Endothelial cell of umbilical vein (primary cell): Measurements from ENCODE around the gene FAM20A. TPM values are rescaled to one million over a fixed set of nuclear protein-coding genes. Genes with fewer than 3 reads are reported as not detected.

Source experiments
- BruUV-seq: library from RNA; stranded (reverse); fragments of 400-500 nt; replicated peaks from 2 replicates; lab custom pipeline; 2021; lab: Mats Ljungman, UMichigan
- CTCF ChIA-PET: fragments of 300-600, 350-600 bp; sonication (Branson Sonifier 250); formaldehyde crosslinking; loops from one replicate; lab custom pipeline; 2021; ENCODE audit warnings: antibody characterized with exemption, inconsistent platforms; lab: Charles Lee
- POLR2A ChIA-PET: fragments of 300-600, 350-600 bp; sonication (Branson Sonifier 250); formaldehyde crosslinking; loops from one replicate; lab custom pipeline; 2021; ENCODE audit warnings: antibody characterized with exemption, inconsistent platforms; lab: Charles Lee
- DNase-seq: peaks from one replicate; pipeline ENCODE4 v3.0.0-alpha.2; 2011; ENCODE audit warnings: low read depth, low spot score
- FAIRE-seq: peaks from 2 replicates; lab custom pipeline; 2011; peaks lifted over from hg19 to GRCh38; lab: Jason Lieb, UNC
- H2AFZ ChIP-seq: 2 replicates; pipeline ENCODE4 v1.6.0; 2012; ENCODE audit warnings: low read depth, low read length, control low read depth, inconsistent platforms
- H3K27ac ChIP-seq: 2 replicates; pipeline ENCODE4 v1.5.1; 2011; ENCODE audit warnings: low read depth, mild to moderate bottlenecking, control low read depth, low read length, moderate library complexity; ENCODE audit not compliant: insufficient read depth
- H3K27me3 ChIP-seq, 2 experiments: 2 replicates each; pipeline versions ENCODE4 v1.6.0 to v1.6.1; 2011; ENCODE audit warnings: low read length in 2 of 2, mixed read lengths in 1 of 2; ENCODE audit not compliant: control insufficient read depth in 2 of 2, insufficient read depth in 2 of 2
- H3K36me3 ChIP-seq, 2 experiments: 2 replicates in 1 of 2; 3 replicates in 1 of 2; pipeline ENCODE4 v1.5.1; 2011; ENCODE audit warnings: low read length in 2 of 2, mild to moderate bottlenecking in 1 of 2, moderate library complexity in 1 of 2; ENCODE audit not compliant: control insufficient read depth in 2 of 2, insufficient read depth in 2 of 2; ENCODE audit errors: extremely low read depth in 1 of 2
- H3K4me1 ChIP-seq: 3 replicates; pipeline ENCODE4 v1.5.1; 2011; ENCODE audit warnings: mild to moderate bottlenecking, low read length; ENCODE audit not compliant: control insufficient read depth, insufficient read depth; ENCODE audit errors: extremely low read depth
- H3K4me2 ChIP-seq: 2 replicates; pipeline ENCODE4 v1.6.1; 2011; ENCODE audit warnings: low read length, control low read depth, mixed read lengths; ENCODE audit not compliant: insufficient read depth
- H3K4me3 ChIP-seq, 3 experiments: fragments of 200-600 bp in 1 of 3; sonication (generic), shearing (Covaris generic) in 1 of 3; replicated peaks in 1 of 3; 2 replicates each; pipeline ENCODE4 v1.5.1; 2011 to 2016; ENCODE audit warnings: control low read depth in 3 of 3, low read length in 3 of 3, mild to moderate bottlenecking in 2 of 3, inconsistent platforms in 1 of 3, low read depth in 1 of 3, moderate library complexity in 1 of 3; ENCODE audit not compliant: insufficient read depth in 1 of 3
- H3K79me2 ChIP-seq: 2 replicates; pipeline ENCODE4 v1.6.0; 2012; ENCODE audit warnings: low read length, inconsistent platforms; ENCODE audit not compliant: control insufficient read depth, insufficient read depth
- H3K9ac ChIP-seq: replicated peaks from 2 replicates; pipeline ENCODE3; 2011; ENCODE audit warnings: low read length, control low read depth; ENCODE audit not compliant: insufficient read depth; ENCODE audit errors: extremely low read depth
- H3K9me1 ChIP-seq: replicated peaks from 3 replicates; pipeline ENCODE4 v1.6.0; 2011; ENCODE audit warnings: mild to moderate bottlenecking, low read length; ENCODE audit not compliant: control insufficient read depth, insufficient read depth; ENCODE audit errors: extremely low read depth
- H3K9me3 ChIP-seq: replicated peaks from 2 replicates; pipeline ENCODE4 v1.5.1; 2012; ENCODE audit warnings: low read length, inconsistent platforms; ENCODE audit not compliant: control insufficient read depth, insufficient read depth
- H4K20me1 ChIP-seq: replicated peaks from 2 replicates; pipeline ENCODE3; 2011; ENCODE audit warnings: mild to moderate bottlenecking, low read length; ENCODE audit not compliant: control insufficient read depth, insufficient read depth; ENCODE audit errors: extremely low read depth
- CTCF ChIP-seq, 2 donors: IDR thresholded peaks; 1 replicate in 1 of 2; 2 replicates in 1 of 2; pipeline ENCODE4 v1.5.1; 2011; ENCODE audit warnings: low read length in 2 of 2, mild to moderate bottlenecking in 2 of 2, moderate library complexity in 2 of 2, control low read depth in 1 of 2, inconsistent platforms in 1 of 2, low read depth in 1 of 2; ENCODE audit not compliant: insufficient read depth in 1 of 2; ENCODE audit errors: extremely low read depth in 1 of 2
- EZH2 ChIP-seq: IDR thresholded peaks from 2 replicates; pipeline ENCODE4 v1.6.1; 2012; ENCODE audit warnings: borderline replicate concordance, low read depth, mild to moderate bottlenecking, moderate library complexity, low read length, inconsistent platforms; ENCODE audit not compliant: severe bottlenecking
- FOS ChIP-seq: IDR thresholded peaks from 2 replicates; pipeline ENCODE4 v1.6.1; 2011; ENCODE audit warnings: mild to moderate bottlenecking, low read length, moderate library complexity, borderline replicate concordance; ENCODE audit not compliant: insufficient read depth
- GATA2 ChIP-seq: IDR thresholded peaks from 2 replicates; pipeline ENCODE4 v1.7.0; 2011; ENCODE audit warnings: low read depth, mild to moderate bottlenecking, moderate library complexity, mixed read lengths, low read length; ENCODE audit not compliant: insufficient read length, insufficient read depth
- JUN ChIP-seq: IDR thresholded peaks from 2 replicates; pipeline ENCODE4 v1.6.1; 2011; ENCODE audit warnings: borderline replicate concordance, low read depth; ENCODE audit not compliant: insufficient read length, insufficient read depth
- MAX ChIP-seq: IDR thresholded peaks from 2 replicates; pipeline ENCODE4 v1.6.1; 2011; ENCODE audit not compliant: insufficient read depth, insufficient read length
- MYC ChIP-seq: IDR thresholded peaks from one replicate; pipeline ENCODE4 v1.6.1; 2011; ENCODE audit warnings: mild to moderate bottlenecking, low read depth, low read length
- POLR2AphosphoS5 ChIP-seq: IDR thresholded peaks from 2 replicates; pipeline ENCODE4 v1.6.1; 2012; ENCODE audit warnings: low read depth, mild to moderate bottlenecking, control low read depth, low read length, moderate library complexity; ENCODE audit not compliant: insufficient read depth
- dilution Hi-C: fragments of 300-500 bp; cut with MboI; formaldehyde crosslinking; loops from one replicate; pipeline ENCODE4 v1.15.0; 2019; ENCODE audit warnings: low sequenced_read_pairs; ENCODE audit not compliant: extremely low pct_ligation_motif_present
- intact Hi-C: fragments of 100-400 bp; cut with micrococcal nuclease; formaldehyde crosslinking; loops from one replicate; pipeline ENCODE4 v1.10.0; 2022
- polyA plus RNA-seq, 4 experiments: library from polyadenylated mRNA; depleted of rRNA in 3 of 4; stranded (reverse) in 3 of 4; unstranded in 1 of 4; fragments of >200 nt; gene quantifications; 2 replicates each; pipeline versions ENCODE4 v1.2.1 to v1.2.3, GENCODE V29; 2011 to 2012; ENCODE audit warnings: missing spikeins in 1 of 4
- total RNA-seq: library from RNA; stranded (reverse); gene quantifications from 2 replicates; pipeline ENCODE4 v1.2.3, GENCODE V29; 2021

Gene FAM20A
- total and polyA plus RNA-seq, 2 donors (not counting 3 experiments of a cell fraction or from before 2014, with no cell fraction given) = not detected

GRCh38 chr17:68577497-68577821 lies 23.7 kb downstream of the FAM20A start:
- no TSS peak for BruUV-seq
- Histone ChIP-seq H3K27ac (no peak overlapping the region), H3K9me3 (no peaks in the 10 kb centered on the region), H3K4me3 (no peak overlapping the region), H3K4me2 (no peak overlapping the region), H3K27me3 (peaks cover 4 to 8% of the 10 kb centered on the region in 2 experiments), H3K79me2 (no peaks in the 10 kb centered on the region), H3K9ac (no peak overlapping the region), H3K9me1 (no peaks in the 10 kb centered on the region), H2AFZ (no peak overlapping the region), H4K20me1 (no peaks in the 10 kb centered on the region), H3K4me1 (no peaks in the 10 kb centered on the region), H3K36me3 (no peaks in the 10 kb centered on the region)
- FAIRE-seq = no peak
- dilution Hi-C loops (no loop called here), intact Hi-C loops (no loop called here)
- TF ChIP-seq EZH2 (no peak), MAX (no peak), FOS (no peak), MYC (no peak), CTCF (IDR thresholded peaks at IDR 0.05; ENCODE audit: extremely low read depth in 1 of 2, insufficient read depth in 1 of 2, low read depth in 1 of 2, low read length in 2 of 2) (no peak), POLR2AphosphoS5 (no peak), GATA2 (no peak), JUN (no peak)
- ChIA-PET POLR2A (no interaction called here), CTCF (no interaction called here)
- no peak for DNase-seq
